ENCODE data around the gene PDZD2.

DNA sequence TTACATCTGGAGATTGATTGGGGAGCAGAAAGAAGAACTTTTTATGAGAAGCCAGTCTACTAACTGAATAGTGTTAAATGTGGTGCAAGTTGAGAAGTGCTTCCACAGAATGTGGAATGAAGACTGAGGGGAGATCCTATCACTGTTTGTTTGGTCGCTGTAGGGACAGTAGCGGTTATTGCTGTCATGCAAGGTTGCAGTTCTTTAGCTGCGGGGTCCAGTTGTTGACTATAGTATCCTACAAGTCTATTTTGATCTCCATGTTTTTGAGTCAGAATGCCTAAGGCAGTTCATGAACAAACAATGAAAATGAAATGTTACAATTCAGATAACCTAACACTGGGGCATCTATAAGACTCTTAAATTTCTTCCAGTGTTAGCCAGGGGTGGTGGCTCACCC, 45.3 kb upstream of the PDZD2 start:
- TF ChIP-seq, protein P1, sequence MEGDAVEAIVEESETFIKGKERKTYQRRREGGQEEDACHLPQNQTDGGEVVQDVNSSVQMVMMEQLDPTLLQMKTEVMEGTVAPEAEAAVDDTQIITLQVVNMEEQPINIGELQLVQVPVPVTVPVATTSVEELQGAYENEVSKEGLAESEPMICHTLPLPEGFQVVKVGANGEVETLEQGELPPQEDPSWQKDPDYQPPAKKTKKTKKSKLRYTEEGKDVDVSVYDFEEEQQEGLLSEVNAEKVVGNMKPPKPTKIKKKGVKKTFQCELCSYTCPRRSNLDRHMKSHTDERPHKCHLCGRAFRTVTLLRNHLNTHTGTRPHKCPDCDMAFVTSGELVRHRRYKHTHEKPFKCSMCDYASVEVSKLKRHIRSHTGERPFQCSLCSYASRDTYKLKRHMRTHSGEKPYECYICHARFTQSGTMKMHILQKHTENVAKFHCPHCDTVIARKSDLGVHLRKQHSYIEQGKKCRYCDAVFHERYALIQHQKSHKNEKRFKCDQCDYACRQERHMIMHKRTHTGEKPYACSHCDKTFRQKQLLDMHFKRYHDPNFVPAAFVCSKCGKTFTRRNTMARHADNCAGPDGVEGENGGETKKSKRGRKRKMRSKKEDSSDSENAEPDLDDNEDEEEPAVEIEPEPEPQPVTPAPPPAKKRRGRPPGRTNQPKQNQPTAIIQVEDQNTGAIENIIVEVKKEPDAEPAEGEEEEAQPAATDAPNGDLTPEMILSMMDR (IDR thresholded peaks at IDR 0.05) = no peak
- TF ChIP-seq POLR2A (IDR thresholded peaks at IDR 0.05) = no peak
